ENCODE data around the gene LRRC14B.
"Not testable (repeated sequence)": the region's sequence is repeated elsewhere in the genome, so short reads cannot be mapped to it uniquely, and the experiment has no call there.

Gene LRRC14B

DNA sequence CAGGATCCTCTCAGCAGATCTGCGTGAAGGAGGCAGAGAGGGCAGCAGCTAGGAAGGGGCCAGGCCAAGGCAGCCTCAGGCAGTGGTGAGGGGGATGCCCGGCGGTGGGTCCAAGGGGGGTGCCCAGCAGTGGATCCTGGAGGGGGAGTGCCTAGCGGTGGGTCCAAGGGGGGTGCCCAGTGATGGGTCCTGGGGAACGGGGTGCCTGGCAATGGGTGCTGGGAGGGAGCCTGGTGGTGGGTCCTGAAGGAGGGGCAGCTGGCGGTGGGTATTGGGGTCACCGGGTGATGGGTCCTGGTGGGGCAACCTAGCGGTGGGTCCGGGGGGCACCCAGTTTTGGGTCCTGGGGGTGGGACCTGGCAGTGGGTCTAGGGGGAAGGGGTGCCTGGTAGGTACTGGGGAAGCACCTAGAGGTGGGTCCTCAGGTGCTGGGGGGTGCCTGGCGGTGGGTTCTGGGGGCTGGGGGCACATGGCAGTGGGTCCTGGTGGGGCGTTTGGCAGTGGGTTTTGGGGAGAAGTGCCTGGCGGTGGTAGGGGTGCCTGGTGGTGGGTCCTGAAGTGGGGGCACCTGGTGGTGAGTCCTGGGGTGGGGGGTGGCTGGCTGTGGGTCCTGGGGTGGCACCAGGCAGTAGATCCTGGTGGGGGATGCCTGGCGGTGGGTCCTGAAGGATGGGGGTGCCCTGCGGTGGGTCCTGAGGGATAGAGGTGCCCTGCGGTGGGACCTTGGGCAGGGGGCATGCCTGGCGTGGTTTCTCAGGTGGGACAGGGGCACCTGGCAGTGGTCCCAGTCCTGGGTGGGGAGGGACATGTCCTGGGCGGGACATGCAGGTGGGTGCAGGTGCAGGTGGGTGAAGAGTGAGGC is 1.9 kb downstream of the LRRC14B start:
- FAIRE-seq = no peak

DNA sequence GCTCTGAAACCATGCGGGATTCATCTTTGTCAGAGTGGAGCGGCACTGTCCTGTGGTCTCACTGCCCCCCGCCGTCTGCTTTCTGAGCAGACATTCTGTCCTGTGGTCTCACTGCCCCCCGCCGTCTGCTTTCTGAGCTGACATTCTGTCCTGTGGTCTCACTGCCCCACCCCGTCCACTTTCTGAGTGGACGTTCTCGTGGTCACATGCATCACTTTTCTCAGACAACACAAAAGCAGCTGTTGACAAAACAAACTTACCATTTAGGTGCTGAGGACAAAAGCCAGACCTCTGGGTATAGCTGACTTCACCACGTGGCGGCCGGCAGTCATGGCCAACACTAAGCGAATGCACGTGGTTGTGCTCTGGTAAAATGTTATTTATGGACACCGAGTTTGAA is 2.8 kb downstream of the LRRC14B start:
- FAIRE-seq = no peak

DNA sequence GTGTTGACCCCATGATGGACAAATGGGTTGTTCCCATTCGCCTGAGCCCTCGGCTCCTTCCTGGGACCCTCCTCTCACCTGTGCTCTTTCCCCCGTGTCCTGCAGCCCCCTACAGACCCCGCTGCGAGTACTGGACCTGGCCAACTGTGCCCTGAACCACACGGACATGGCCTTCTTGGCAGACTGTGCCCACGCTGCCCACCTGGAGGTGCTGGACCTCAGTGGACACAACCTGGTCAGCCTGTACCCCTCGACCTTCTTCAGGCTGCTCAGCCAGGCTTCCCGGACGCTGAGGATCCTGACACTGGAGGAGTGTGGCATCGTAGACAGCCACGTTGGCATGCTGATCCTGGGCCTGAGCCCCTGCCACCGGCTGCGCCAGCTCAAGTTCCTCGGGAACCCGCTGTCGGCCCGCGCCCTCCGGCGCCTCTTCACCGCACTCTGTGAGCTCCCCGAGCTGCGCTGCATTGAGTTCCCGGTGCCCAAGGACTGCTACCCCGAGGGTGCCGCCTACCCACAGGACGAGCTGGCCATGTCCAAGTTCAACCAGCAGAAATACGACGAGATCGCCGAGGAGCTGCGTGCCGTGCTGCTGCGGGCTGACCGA is 3.4 kb downstream of the LRRC14B start:
- no peak for FAIRE-seq

DNA sequence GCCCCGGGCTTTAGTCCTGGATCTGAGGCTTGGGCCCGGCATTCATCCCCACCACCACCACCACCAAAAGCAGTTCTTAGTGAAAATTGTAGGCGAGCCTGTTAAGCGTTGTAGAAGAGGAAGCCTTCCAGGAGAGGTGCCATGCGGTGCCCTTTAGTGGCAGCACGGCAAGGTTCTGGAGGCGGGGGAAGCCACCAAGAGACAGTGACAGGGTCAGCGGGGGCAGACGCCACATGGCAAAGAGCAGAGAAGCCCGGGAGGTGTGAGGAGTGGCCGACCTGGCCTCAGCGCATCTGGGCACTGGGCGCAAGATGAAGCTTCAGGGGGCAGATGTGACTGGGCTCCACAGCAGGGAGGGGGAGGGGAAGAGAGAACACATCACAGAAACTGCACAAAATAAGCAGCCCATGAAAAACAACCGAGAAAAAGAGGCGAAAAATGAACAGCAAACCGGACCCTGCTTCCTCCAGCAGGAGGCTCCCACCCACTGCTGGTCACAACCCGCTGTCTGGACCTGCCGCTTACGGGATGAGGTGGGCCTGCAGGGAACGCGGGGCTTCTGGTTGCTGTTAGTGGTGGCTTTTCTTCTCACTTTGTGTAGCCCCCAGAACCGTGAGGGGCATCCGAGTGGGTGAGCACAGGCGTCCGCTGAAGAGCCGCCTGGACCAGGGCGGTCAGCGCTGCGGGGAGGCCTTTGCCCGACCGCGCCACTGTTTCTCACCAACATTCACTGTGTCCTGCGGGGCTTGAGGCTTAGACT is 4.3 kb downstream of the LRRC14B start:
- FAIRE-seq = no peak

DNA sequence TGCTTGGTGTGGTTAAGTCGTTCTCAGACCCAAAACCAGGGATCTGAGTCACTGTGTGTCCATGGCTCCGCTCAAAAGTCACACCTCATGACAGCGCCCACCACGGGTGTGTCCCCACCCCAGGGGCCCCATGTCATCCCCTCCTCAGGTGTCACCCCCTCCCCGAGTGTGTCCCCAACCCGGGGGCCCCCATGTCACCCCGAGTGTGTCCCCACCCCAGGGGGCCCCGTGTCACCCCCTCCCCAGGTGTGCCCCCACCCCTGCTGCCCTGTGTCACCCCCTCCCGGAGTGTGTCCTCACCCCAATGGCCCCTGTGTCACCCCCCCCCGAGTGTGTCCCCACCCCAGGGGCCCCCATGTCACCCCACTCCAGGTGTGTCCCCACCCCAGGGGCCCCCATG is 5.1 kb downstream of the LRRC14B start:
- FAIRE-seq = no peak

DNA sequence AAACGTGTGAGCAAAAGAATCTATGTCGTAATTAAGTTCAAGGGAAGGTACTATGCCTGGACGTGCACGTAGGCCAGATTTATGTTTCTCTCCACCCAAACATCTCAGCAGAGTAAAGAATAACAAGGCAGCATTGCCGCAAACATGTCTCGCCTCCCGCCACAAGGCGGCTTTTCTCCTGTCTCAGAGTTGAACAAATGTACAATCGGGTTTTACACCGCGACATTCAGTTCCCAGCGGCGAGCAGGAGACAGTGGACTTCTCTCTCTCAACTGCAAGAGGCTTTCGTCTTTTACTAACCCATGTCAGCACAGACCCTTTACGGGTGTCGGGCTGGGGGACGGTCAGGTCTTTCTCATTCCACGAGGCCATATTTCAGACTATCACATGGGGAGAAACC is 5.7 kb downstream of the LRRC14B start:
- not testable (repeated sequence) for FAIRE-seq

DNA sequence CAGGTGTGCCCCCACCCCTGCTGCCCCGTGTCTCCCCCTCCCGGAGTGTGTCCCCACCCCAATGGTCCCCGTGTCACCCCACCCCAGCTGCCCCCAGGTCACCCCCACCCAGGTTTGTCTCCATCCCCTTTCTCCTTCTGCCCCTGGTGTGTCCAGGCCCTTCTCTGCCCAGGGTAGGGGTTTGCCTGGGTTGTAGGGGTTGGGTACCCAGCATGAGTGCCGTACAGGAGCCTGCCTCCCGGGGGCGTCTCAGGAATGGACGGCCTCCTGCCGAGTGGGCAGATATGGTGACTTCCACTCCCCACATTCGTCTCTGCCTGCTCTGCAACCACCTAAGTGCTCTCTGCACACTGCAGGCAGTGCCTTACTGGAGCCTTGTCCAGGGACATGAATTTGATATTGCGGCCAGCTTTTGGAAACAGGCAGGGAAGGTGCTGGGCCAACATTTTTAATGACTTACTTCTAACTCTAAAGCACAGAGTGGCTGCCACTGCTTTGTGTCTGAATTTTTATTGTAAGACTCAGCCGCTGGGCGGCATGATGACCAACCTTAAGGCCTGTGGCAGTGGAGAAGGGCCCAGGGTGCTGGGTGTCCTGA is 6.7 kb downstream of the LRRC14B start:
- FAIRE-seq = no peak

DNA sequence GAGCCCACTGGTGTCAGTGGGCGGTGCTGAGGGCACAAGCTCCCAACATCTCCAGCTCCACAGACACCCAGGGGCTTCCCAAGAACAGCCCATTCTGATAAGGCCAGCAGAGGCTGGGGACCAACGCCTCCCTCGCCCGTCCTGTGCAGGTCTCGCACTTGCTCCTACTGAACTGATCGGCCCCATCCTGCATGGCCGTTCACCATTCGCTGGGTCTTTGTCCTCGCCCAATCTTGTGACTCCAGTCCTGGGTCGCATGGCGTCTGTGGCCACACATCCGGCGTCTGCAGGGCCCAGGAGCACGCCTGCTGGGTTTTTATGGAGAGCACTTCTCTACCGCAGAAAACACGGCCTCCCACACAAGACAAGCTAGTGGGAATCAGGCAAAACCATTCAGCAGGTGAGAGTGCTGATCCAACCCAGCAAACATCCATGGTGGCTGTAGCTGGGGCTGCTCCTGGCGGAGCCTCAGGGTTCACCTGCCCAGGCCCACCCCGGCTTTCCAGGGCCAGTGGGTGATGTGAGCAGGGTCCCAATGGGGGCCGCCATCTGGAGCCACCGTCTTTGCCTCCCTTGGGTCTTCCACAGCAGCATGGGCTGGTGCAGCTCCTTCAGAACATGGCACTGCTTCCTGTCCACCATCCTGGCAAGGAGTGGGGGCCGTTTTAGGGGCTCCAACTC is 7.4 kb downstream of the LRRC14B start:
- FAIRE-seq = no peak

DNA sequence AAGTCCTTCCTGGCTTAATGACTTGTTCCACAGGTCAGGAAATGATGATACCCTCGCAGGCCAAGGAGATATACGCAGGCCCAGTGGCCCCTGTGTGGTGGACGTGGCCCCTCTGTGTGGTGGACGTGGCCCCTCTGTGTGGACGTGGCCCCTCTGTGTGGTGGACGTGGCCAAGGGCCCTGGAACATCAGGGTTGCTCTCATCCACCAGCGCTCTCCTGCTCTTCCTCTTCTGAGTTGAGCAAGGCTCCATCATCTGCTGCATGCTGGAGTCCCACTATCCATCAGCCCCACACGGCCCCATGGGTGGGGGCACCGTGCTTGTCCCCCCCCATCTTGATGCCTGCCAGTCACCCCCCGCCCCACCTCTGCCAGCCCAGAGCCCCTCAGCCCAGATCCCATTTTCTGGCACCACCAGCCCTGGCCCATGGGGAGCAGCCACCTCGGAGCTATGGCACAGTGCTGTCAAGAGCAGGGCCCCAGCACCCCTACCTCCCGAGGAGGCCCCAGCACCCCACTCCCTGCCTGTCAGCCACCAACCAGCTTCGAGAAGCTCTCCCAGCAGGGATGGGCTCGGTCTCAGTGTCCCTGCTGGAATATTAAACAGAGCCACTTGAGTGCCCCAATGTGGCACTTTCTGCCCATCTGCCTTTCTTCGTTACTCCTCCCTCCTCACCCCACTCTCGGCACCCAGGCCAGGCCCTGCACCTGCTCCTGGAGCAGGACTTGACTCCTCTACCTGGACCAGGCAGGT is 8.1 kb downstream of the LRRC14B start:
- FAIRE-seq = no peak

DNA sequence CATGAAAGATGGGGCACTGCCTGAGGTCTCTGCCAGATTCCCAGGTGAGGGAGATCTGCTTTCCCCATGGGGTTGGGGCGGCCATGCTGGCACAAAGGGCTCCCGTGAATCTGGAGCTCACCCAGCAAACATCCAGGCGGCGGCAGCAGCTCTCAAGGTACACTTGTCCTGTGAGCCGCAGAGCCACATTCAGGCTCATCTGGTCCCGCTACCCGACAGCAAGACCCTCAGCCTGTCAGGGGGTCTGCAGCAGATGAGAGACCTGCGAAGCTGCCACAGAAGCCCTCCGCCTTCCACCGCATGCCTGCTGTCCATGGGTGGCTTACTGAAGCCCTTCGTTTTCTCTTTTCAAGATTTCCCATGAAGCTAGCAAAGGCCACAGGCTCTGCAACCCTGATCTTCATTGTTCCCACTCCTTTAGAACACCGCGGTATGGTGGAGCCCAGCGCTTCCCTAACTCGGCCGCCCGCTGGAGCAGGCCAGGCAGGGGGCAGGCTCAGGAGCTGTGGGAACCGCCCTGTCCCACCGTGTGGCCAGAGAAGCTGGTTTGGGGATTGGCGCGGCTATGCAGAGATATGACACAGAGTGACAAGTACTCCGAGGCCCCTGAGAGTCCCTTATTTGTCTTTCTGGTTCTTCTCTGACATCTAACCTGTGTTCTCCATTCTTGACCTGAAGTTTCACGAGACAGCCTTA is 8.8 kb downstream of the LRRC14B start:
- FAIRE-seq = no peak

DNA sequence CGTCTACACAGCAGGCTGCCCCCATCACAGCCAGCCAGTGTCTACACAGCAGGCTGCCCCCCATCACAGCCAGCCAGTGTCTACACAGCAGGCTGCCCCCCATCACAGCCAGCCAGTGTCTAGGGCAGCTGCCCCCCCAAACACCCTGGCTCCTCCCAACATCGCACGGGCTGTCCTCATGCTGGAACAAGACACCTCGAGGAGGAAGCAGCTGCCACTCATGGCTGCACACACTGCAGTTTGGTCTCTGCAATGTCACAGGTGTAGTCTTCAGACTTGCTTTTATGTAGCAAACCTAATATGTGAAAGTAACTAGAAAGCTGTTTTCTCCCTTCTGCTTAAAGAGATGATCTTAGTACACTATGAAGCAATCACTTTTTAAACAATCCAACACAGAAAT is 9.7 kb downstream of the LRRC14B start:
- no peak for FAIRE-seq

DNA sequence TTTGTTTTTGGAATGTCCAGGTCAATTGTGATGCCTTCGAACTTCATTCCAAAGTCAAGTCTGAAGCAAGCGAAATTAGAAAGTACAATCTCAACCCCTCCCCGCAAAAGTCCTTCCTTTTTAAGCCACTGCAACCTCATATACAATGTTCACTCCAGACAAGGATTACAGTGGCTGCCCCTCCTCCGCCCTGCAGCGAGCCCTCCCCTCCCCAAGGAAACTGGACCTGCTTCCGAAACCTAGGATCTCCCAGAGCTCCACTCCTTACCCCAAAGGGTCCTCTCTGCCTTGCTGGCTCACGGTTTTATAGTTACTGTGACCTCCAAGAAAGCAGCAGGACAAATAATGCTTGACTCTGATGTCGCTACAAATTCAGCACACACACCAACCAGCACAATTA is 10.4 kb downstream of the LRRC14B start:
- no peak for FAIRE-seq

DNA sequence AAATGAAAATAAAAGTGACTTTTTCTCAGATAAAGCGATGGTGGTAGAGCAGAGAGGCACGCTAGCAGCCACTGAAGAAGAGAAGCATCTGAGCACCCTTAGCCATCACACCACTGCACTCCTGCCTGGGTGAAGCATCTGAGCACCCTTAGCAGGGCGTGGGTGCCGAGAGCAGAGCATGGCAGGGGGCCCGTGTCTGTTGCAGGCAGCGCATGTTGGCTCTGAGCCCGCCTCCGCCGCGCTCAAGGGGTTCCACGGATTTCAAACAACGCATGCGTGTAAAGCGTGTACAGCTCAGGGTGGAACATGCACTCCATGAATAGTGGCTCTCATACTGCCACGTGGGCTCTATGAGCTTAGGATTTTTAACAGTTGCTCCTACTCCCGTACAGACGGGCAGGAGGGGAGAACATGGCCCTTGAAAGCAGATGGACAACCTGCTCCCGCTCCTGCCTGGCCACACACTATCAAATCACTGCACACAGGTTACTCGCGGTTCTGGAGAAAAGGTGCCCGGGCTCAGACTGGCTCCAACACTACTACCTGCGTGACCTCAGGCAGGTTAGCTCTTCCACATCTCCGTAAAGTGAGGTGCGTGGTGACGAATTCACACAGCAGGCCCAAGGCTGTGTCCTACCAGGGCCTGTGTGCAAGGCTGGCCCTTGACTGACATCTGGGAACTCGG is 12.1 kb downstream of the LRRC14B start:
- FAIRE-seq = no peak

DNA sequence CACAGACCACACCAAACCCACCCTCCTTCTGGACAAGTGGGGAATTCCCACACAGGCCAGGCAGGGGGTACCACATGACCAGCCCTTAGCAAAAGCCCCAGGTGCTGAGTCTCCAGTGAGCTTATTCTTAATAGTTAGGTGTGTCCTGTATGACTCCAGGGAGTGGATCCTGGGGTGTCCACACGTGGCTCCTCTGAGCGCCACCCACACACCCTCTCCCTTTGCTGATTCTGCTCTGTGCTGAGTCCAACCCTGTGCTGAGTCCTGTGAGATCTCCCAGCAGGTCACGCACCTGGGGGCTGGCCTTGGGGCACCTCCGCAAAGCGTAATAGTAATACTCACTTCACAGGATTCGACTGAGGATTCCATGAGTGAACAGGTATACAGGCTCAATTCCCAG is 12.7 kb downstream of the LRRC14B start:
- no peak for FAIRE-seq

DNA sequence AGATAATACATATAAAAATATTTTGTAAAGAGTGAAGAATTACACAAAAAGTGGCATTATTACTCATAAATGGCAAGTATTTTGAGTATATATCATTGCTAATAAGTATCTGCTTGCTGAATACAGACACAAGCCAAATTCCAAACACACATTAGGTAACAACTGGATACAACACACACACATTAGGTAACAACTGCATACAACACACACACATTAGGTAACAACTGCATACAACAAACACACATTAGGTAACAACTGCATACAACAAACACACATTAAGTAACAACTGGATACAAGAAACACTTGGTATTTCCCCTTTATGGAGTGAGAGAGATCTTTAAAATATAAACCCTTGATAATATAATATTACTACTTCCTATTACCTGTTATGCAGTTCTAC is 13.2 kb downstream of the LRRC14B start:
- no peak for FAIRE-seq

DNA sequence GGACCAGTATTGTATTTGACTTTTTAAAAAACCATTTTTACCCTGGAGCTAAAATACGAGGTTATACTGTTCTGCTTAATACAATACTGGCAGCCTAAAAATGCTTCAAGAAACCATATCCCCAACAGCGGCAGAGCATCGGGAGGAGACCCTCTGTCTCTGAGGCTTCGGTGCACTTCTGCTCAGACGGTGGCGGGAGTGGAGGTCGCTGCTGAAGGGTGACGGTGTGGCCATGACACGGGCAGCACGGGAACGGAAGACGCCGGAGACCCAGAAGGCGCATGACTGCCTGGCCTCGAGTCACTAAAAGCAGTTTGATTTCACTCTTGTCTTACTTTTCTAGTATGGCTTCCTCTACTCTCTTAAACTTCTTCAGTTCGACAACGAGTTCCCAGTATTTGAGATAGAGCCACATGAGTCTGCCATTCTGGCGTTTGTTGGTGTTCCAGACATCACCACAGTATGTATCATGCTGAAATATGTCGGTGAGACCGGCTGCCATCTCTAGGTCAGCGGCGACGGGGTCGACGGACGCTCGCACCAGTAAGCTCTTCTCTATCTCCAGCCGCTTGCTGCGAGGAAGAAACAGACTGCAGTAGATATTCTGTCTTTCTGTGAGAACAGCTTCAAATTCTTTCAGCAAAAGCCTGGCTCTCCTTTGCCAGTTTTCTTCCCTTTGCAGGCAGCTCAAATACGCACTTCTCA is 13.8 kb downstream of the LRRC14B start:
- no peak for FAIRE-seq

DNA sequence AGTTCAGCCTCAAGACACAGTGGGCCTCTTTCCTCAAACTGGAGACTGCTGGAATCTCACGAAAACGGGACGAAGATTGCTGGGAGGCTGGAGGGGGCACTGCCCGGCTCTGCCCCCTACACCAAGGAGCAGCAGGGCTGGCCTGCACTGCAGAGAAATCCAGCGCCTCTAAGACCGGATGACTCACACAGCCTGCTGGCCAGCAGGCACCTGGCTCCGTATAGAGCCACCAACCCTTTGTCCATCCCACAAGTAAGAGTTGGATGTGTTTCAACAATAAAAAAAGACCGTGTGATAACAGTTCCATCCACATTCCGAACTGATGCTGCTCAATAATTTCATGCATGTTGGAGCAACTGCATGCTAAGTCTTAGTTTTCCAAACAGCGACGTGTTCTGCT is 15.1 kb downstream of the LRRC14B start:
- FAIRE-seq = no peak

DNA sequence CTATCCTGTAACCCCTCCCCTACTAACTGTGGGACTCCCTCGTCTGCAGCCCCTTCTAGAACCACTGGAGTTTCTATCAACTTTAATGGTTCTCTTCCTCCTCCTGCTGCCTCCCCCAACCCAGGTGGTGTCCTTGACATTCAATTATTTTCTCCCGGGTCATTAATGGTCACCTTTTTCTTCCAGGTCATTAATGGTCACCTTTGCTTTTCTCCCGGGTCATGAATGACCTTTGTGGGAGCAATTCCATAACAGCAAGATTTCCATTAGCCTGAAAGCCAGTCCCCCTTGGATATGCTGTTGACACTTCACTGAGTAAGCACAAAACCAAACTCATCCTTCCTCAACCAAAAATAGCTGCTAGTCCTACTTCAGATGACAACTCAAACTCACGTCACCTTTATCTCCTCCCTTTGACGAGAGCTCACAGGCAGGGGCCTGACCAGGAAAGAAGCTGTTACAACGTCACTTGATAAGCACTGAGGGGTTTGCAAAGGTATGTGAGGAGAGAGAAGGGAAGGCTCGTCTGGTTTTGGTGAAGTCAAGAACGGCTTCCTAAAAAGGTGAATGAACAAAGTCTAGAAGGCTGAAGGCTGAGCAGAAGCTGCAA is 15.7 kb downstream of the LRRC14B start:
- FAIRE-seq = no peak

DNA sequence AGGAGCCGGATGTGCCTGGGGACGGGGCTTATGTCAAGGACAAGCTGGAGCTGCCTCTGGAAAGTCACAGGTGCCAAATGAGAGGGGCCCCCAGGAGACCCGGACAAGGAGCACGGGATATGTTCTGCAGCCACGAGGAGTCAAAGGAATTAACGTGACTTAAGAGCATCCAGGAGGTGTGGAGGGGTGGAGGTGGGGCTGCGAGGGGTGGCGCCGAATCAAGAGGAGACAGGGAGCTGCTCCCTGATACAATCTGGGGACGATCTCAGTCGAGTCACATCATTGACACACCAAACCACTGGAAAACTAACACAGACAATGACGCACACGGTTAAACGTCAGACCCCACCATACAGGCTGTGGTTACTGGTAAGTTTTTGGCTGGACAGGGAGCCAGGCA is 16.3 kb downstream of the LRRC14B start:
- no peak for FAIRE-seq

All from islet of Langerhans (tissue), 1 donor.